Uterus (tissue), 2 donors: Measurements from ENCODE around the gene SCAPER.

Experiments
- CTCF ChIP-seq, 4 experiments: fragments of 200-600 bp in 2 of 4; fragments of 450-650 bp in 2 of 4; sonication (generic) in 2 of 4; IDR thresholded peaks; one replicate each; pipeline ENCODE4 v1.5.1; 2016 to 2019; ENCODE audit warnings: antibody characterized with exemption in 4 of 4, mild to moderate bottlenecking in 2 of 4, moderate library complexity in 1 of 4
- POLR2A ChIP-seq, 2 donors: fragments of 450-650 bp; IDR thresholded peaks; one replicate each; pipeline ENCODE4 v1.6.1; 2016; ENCODE audit warnings: antibody characterized with exemption in 2 of 2, mild to moderate bottlenecking in 1 of 2, moderate library complexity in 1 of 2

GRCh38 chr15:76349301-76350070 lies 555.7 kb downstream of the SCAPER start:
- TF ChIP-seq CTCF (IDR thresholded peaks at IDR 0.05) (no peak), POLR2A (IDR thresholded peaks at IDR 0.05) (no peak)
